HG03342 (cell line): ENCODE results near the gene PLGRKT.
"Not testable (repeated sequence)": the region's sequence is repeated elsewhere in the genome, so short reads cannot be mapped to it uniquely, and the experiment has no call there.

Experiments used
- ATAC-seq: cut with Tn5 transposase; IDR thresholded peaks from one replicate; pipeline ENCODE4 v1.9.1; 2021; ENCODE audit warnings: mild to moderate bottlenecking, moderate library complexity; ENCODE audit not compliant: unreplicated experiment

The PLGRKT gene

DNA sequence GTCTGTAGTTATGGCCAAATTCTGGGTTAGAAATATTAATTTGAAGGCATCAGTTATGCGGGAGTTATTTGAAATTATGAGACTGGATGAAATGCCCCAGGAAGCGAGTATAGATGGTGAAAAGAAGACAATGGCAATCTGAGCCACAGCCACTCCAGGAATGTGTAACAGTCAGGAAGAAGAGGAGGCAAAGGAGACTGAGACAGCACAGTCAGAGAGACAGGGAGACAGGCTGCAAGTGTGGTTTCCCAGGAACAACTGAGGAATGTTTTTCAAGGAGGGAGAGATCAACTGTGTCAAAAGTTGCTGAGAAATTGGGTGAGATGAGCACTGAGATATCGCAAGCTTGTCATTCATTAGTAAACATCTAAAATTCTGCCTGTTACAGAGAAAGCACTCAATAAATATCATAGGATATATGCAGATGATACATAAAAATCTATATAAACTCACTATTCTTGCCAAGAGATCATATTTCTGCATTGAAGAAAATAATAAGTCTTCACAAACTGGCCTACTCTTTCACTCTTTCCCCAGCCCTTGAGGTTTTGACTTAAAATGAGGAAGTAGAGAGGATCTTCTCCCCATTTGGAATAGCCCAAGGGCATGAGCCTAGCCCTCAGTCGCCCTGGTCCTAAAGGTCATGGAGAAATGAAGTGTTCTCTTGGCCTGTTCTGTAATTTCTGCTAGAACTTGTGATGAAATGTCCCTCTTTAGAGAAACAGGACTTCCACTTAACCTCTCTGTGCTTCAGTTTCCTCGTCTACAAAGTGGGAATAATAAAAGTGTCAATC lies 49.5 kb downstream of the PLGRKT start:
- no peak for ATAC-seq

DNA sequence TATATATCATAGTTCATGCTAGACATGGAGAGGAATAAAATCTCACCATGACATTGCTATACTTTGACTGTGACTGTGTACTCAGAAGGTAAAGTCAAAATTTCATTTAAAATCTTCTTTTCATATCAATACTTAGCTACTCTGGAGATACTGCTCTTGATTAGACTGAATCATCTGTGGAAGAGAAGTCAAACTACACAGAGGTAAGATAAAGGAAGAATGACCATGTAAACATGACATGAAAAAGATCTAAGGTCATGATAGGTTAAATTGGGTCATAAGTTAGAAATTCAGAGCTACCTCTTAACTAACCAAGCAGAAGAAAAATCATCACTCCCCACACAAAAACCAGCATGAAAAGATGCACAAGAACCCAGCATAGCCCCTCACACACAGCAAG lies 53.3 kb downstream of the PLGRKT start:
- no peak for ATAC-seq

DNA sequence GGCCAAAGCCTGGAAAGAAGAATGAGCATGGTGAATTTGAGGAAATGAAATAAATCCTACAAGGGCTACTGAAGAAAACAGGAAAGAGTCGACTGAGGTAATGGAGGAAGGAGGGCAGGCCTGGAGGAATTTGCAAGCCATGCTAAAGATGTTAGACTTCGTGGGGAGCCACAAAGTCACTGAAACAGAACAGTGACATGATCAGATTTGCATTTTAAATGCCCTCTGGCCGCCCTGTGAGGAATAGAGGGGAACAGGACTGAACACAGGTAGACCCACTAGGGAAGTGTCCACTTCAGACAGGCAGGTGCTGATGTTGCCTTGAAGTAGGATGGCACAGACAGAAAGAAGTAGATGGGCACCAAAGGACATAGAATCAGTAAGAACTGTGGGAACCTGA lies 55.2 kb downstream of the PLGRKT start:
- no peak for ATAC-seq

DNA sequence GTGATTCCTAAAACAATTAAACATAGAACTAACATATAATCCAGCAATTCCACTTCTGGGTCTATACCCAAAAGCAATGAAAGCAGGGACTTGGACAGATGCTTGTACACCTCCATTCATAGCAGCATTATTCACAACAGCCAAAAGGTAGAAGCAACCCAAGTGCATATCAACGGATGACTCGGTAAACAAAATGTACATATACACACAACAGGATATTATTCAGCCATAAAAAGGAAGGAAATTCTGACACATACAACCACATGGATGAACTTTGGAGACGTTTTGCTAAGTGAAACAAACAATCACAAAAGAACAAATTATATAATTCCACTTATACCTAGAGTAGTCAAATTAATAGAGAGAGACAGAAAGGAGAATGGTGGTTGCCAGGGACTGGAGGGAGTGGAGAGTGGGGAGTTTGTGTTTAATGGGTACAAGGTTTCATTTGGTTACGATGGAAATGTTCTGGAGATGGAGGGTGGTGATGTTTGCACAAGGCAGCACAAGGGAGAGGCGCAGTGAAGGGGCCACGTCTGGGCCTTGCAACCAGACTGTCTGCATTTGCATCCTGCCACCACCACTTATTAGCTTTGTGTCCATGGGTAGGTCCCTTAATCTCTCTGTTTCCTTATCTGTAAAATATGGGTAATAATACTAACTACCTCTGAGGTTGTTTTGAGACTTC lies 61.8 kb downstream of the PLGRKT start:
- ATAC-seq: no peak

DNA sequence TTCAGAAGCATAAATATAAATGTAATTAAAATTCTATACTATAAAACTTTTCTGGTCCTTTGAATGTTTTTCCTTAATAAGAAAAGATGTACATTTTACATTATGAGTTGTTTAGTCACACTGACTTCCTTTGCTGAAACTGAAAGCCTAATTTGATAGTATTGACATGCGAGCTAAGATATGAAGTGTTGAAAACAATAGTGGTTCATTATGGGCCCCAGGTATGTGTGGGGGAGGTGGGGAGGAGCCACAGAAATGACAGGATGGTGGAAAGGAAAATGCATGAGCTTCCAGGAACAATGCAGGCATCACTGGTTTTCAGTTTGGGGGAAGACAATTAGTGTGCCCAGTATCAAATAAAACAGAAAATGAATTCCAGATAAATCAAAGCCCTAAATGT lies 62.6 kb downstream of the PLGRKT start:
- no peak for ATAC-seq

DNA sequence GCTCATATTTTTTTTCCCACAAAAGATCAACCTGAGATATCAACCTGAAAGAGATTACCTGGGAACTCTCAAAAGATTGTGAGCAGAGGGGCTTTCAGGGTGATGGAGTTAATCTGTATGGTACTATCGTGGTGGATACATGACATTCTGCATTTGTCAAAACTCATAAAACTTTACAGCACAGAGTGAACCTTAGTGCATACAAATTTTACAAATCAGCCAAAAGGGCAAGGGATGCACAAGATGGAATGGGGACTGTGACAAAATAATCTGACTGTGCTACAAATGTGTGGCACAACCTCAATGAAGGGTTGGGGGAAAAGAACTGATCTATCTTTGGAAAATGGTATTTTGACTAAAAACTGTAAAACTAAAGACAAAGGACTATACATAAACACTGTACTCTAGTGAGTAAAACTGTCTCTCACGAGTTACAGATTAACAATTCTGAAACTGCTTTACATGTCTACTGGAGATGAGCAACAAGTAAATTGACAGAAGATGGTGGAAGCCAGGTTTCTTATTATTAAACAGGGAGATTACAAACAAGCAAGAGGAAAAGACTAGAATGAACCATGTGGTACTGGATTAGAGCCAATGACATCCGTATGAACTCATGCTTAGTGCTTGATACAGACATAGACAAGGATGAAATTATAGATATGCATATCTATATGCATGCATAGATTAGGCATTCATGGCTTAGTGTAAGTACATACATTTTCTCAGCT lies 73.3 kb downstream of the PLGRKT start:
- ATAC-seq: peak; percentile 94

DNA sequence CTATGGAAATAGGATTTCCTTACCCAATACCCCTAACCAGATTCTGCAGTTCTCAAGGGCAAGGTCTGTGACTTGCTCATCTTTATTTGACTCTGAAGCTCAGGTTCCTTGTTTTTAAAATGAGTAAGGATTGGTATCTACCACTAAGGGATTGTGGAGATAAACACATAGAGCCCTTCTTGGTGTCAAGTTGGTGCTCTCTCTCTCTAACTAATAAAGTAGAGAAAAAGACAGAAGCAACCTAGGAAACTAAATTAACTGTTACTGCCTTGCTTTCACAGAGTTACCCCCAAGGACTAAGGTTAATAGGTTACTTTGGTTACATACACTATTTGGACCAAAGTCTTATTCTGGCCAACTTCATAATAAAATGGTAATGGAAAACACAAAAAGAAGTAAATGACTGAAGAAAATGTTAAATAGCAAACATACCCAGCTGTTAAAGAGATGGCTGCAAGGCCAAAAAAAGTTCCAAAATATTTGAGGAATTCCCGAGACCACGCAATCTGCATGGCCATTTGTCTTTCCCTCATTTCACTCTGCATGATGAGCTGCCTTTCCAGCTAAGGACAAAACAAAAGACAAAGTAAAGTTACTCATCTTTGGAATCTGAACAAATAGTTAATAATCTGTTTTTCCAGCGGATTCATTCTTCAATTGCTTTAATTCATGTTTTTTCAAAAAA lies 76.3 kb downstream of the PLGRKT start:
- no peak for ATAC-seq

DNA sequence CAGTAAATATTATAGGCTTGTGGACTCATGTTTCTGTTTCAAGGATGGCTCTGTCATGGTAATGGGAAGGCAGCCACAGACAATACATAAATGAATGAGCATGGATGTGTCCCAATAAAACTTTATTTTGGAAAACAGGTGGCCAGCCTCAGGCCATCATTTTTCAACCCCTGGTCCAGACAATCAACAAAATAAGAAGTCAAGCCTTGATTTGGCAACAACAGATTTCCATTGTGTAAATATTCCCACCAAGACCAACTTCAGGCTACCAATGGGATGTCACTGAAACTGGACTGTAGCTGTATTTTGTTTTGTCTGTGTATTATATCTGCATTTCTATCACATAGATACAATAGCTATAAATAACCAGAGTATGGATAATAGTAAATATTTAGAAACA lies 77.4 kb downstream of the PLGRKT start:
- ATAC-seq: no peak

DNA sequence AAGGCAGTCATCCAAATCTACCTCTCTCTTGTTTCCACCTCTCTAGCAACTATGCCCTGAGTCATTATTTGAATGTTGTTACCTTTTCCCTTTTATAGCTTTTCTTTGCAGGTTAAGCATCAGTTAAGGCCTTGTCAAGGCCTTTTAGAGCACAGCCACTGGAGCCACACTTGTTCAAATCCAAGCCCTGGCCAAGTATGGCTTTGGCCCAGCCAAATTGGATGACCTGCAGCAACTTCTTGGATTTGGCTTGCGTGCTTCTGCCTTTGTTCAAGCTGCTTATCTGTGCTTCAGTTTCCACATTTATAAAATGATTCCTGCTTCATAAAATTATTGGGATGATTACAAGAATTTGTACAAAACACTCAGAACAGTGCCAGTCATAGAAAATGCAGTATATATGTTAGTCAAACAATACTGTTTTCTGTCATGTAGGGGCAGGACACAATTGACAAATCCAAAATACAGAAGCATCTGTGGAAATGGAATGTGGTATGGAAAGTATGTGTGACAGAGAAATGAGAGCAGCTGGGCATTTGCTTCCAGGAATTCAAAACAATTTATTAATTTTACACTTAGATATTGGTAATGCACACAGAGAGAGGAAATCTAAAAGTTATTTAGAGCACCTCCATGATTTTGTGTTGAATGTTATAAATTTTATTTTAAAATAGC lies 80.2 kb downstream of the PLGRKT start:
- no peak for ATAC-seq

DNA sequence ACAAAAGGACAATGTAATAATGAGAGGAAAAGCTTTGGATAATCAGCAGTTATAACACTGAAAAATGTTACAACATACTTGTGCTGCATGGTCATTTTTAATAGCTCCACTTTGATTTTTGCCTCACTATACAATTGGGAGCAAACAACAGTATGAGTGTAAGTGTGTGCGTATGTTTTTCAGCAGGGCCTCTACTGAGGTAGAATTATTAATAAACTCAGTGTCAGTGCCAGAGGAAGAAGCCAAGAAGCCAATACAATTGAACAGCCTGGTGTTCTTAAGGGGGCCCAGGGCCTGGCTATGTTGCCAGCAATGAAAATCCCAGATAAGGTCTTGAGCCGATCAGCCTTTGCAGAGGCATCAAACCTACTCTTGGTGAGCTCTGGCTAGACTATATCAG lies 81.9 kb downstream of the PLGRKT start:
- no peak for ATAC-seq

DNA sequence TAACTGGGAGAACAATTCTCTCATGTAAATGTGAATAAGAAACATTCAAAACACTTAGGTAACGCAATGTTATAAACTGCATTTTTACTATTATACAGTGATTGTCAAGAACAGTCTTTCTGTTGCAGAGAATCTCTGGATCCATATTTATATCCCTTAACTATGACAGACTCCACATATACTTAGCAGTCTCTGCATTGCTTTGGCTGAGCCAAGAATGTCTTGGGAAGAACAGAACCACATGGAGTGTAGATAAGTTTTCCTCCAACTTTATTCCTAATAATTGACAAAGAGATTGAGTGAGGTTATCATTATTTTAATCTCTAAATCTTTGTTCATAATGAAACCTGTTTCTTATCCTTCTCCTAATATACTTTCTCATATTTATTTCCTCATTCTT lies 82.5 kb downstream of the PLGRKT start:
- no peak for ATAC-seq

DNA sequence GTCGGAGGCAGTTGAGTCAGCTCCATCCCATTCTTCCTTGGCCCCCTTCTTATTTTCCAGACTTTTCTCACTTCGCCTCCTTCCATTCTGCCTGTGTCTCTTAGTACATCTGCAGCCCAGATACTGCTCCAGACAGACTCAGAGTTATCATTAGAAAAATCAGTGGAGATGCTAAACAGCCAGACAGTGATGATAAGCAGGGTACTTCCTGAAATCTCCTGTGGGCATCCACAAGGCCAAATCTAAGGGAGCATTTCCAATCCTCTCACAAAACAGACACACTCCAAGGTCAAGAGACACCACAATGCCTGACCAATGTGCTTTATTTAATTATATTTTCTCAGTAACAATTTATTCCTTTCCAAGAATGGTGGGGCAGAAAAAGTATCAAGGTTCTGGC lies 83.5 kb downstream of the PLGRKT start:
- no peak for ATAC-seq

DNA sequence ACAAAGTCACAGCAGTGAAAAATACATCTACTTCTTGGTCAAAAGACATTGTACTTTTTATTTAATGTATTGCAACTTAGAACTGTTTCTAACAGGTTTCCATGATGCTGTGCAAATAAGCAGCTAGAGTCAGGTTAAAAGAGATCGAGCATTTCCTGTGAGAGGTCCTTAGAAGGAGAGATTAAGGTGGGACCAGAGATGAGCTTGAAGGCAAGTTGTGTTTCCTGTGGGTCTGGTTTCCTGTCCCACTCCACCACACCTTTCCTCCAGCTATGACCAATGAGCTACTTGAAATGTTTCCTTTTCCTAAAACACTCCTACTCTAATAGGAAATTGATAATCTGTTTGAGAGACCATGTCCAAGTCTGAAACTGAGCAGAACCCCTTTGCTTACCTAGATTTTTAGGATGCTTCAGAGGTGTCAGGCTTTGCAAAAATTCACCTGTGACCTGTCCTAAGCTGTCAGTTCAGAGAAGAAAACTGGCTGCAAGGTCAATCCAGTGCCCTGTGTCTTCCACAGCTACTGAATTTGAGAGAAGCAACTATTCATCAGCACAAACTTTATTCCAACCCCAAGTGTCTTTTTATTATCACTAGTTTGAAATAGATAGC lies 85.0 kb downstream of the PLGRKT start:
- ATAC-seq: no peak

DNA sequence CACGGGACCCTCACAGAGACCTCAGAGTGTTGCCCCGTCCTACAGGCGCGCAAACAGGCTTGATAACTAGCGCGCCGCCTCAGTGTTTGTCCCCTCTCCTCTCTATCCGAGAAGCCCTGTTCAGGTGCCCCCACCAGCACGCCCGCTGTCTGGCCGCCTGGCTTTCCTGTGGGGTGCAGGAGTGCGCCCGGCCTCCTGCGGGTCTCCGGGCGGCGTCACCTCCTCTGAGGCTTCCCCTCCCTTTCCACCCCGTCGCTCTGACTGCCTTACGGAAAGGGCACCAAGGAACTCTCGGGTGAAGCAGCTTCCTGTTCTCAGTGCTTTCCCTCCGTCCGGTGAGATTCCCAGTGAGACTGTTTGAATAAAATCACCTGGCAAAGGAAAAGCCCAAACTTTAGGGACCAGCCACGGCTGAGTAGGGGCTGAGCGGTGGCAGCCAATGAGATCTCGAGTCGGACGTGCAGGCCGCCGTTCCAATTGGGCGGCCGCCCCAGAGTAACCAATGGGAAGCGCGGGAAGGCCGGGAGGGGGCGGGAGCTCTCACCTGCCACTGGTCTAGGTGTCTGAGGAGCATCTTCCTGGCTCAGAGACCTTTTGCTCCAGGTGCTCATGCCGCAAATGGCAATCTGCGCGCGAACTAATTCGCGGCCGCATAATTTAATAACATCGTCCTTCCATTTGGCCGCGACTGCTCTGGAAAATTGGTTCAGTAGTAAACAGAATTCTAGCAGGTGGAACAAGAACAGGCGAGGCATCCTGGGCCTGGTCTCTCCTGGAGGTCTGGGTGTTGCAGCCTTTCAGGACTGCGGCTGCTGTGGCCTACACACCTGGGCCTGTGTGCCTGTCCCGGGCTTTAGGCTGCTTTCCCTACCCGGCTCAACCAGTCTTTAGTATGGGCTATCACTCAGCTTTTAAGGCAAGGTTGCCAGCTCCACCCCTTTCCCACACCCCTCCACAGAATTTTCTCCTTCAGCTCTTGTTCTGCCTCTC lies 98.4 kb downstream of the PLGRKT start, which contains the start of gene RLN1:
Gene RLN1, minus strand, starts transcription at position 885 of the 990 bp plus-strand sequence. Its CDS starts 130 bp downstream, at position 755.
- ATAC-seq: peak; percentile 99

DNA sequence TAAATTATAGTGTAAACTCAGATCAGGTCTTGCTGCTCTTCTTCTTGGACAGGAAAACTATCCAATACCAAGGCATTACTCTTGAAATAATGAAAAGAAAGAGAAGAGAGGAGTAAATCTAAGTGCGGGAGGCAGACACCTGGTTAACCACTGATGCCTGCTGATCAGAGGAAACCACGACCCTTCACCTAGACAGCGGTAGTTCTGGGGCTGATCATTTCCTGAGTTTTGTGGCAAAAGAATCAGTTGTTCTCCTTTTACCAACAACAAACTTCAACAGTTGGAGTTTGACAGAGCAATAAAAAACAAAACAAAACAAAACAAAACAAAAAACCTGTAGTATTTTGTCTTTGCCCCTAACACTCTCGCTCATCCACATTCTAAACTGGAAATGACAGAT lies 101.0 kb downstream of the PLGRKT start:
- ATAC-seq: no peak

DNA sequence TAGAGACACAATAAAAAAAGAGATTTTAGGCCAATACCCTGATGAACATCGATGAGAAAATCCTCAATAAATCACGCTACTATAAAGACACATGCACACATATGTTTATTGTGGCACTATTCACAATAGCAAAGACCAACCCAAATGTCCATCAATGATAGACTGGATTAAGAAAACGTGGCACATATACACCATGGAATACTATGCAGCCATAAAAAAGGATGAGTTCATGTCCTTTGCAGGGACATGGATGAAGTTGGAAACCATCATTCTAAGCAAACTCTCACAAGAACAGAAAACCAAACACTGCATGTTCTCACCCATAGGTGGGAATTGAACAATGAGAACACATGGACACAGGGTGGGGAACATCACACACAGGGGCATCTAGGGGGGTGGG lies 106.4 kb downstream of the PLGRKT start:
- not testable (repeated sequence) for ATAC-seq

DNA sequence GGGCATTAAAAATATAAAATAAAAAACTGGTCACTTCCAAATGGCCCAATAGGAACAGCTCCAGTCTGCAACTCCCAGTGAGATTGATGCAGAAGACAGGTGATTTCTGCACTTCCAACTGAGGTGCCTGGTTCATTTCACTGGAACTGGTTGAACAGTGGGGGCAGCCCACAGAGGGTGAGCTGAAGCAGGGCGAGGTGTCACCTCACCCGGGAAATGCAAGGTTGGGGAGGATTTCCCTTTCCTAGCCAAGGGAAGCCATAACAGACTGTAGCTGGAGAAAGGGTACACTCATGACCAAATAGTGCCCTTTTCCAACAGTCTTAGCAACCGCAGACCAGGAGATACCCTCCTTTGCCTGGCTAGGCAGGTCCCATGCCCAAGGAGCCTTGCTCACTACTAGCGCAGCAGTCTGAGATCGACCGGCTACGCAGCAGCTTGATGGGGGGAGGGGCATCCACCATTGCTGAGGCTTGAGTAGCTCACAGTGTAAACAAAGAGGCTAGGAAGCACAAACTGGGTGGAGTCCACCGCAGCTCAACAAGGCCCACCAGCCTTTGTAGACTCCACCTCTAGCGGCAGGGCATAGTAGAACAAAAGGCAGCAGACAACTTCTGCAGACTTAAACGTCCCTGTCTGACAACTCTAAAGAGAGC lies 110.7 kb downstream of the PLGRKT start:
- ATAC-seq: no peak

DNA sequence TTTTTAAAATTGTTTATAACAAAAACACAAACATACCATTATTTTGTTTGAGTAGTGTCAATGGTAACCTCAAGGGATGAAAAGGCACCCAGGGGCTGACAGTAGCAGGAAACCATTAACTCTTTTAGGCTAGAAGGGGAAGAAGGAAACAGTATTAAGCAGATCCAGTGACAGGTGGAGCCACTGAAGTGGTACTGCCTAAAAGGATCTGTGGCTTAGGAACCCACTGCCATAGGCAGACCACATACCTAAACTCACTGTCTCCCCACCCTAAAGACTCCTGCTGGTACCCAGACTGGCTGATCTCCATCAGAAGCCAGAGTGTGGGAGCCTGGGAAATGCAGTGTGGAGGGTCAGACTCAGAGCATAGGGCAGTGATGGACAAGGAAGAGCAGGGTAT lies 111.5 kb downstream of the PLGRKT start:
- no peak for ATAC-seq
